Mesendoderm (in vitro differentiated cells): ENCODE results near the gene MORC3. TPM values are rescaled to one million over a fixed set of nuclear protein-coding genes. Genes with fewer than 3 reads are reported as not detected.

Experiments used
- DNase-seq: peaks from one replicate; pipeline ENCODE4 v3.0.0; 2013
- H2AK5ac ChIP-seq: 2 replicates; pipeline ENCODE4 v1.6.1; 2013; ENCODE audit warnings: low read length, inconsistent platforms
- H2BK120ac ChIP-seq: 2 replicates; pipeline ENCODE4 v1.6.1; 2013; ENCODE audit warnings: low read depth, mild to moderate bottlenecking, low read length, moderate library complexity, mixed read lengths
- H2BK15ac ChIP-seq: replicated peaks from 2 replicates; pipeline ENCODE4 v1.6.1; 2013; ENCODE audit warnings: low read depth, mild to moderate bottlenecking, moderate library complexity
- H2BK5ac ChIP-seq: 2 replicates; pipeline ENCODE4 v1.6.1; 2013; ENCODE audit warnings: low read length, inconsistent platforms
- H3K18ac ChIP-seq: 2 replicates; pipeline ENCODE4 v1.6.1; 2013; ENCODE audit warnings: mild to moderate bottlenecking, low read length, mixed read lengths
- H3K23ac ChIP-seq: one replicate; pipeline ENCODE4 v1.6.1; 2013; ENCODE audit warnings: low read length
- H3K27ac ChIP-seq: 2 replicates; pipeline ENCODE4 v1.5.1; 2013; ENCODE audit warnings: low read depth, mild to moderate bottlenecking, inconsistent platforms, low read length, moderate library complexity
- H3K27me3 ChIP-seq: 2 replicates; pipeline ENCODE4 v1.6.1; 2013; ENCODE audit warnings: low read length, control low read depth, mild to moderate bottlenecking, inconsistent platforms; ENCODE audit not compliant: insufficient read depth, poor library complexity
- H3K36me3 ChIP-seq: 2 replicates; pipeline ENCODE4 v1.6.1; 2013; ENCODE audit warnings: low read length, inconsistent platforms; ENCODE audit not compliant: control insufficient read depth, insufficient read depth
- H3K4ac ChIP-seq: one replicate; pipeline ENCODE4 v1.6.1; 2013; ENCODE audit warnings: low read depth, mild to moderate bottlenecking, low read length, moderate library complexity
- H3K4me1 ChIP-seq: 2 replicates; pipeline ENCODE4 v1.6.1; 2013; ENCODE audit warnings: low read depth, low read length, inconsistent platforms; ENCODE audit not compliant: control insufficient read depth
- H3K4me2 ChIP-seq: 2 replicates; pipeline ENCODE4 v1.6.1; 2013; ENCODE audit warnings: low read length
- H3K4me3 ChIP-seq: 2 replicates; pipeline ENCODE4 v1.5.1; 2013; ENCODE audit warnings: mild to moderate bottlenecking, low read length
- H3K56ac ChIP-seq: one replicate; pipeline ENCODE4 v1.6.1; 2013; ENCODE audit warnings: low read length
- H3K79me1 ChIP-seq: 2 replicates; pipeline ENCODE4 v1.6.1; 2013; ENCODE audit warnings: low read length, inconsistent platforms
- H3K79me2 ChIP-seq: 2 replicates; pipeline ENCODE4 v1.6.1; 2013; ENCODE audit warnings: mild to moderate bottlenecking, low read length; ENCODE audit not compliant: control insufficient read depth, insufficient read depth
- H3K9ac ChIP-seq: 2 replicates; pipeline ENCODE4 v1.6.1; 2013; ENCODE audit warnings: low read length, inconsistent platforms
- H4K5ac ChIP-seq: one replicate; pipeline ENCODE4 v1.6.1; 2013; ENCODE audit warnings: low read length
- H4K8ac ChIP-seq: one replicate; pipeline ENCODE4 v1.6.1; 2013; ENCODE audit warnings: low read depth, mild to moderate bottlenecking, control low read depth, low read length, moderate library complexity
- WGBS: extraction: QIAGEN DNeasy Blood & Tissue Kit; methylation state at CpG from one replicate; pipeline ENCODE4 v1.1.7; 2013; ENCODE audit warnings: low lambda C conversion rate, missing lambda C conversion rate; ENCODE audit not compliant: insufficient coverage; ENCODE audit errors: extremely low coverage; 5-methylcytosine and 5-hydroxymethylcytosine counted together
- small RNA-seq: library from polyadenylated mRNA; stranded (forward); fragments of <200 nt; extraction: miRNeasy Mini kit (QIAGEN cat#:217004); gene quantifications from one replicate; pipeline ENCODE3, GENCODE V24; 2013; ENCODE audit not compliant: insufficient read depth

MORC3 gene

GRCh38 chr21:36422279-36423098 is 102.5 kb downstream of the MORC3 start:
- Histone ChIP-seq H3K18ac (no peak overlapping the region), H3K36me3 (no peaks in the 10 kb centered on the region), H3K56ac (peak overlapping the region; percentile 57), H3K4me3 (no peak overlapping the region), H3K27me3 (no peaks in the 10 kb centered on the region), H4K8ac (no peak overlapping the region), H3K4ac (no peak overlapping the region), H4K5ac (no peak overlapping the region), H2BK5ac (peak overlapping the region; percentile 6), H3K27ac (no peak overlapping the region), H3K79me2 (no peaks in the 10 kb centered on the region), H3K4me1 (peaks cover 7% of the 10 kb centered on the region), H2BK120ac (no peak overlapping the region), H3K9ac (peak overlapping the region; percentile 1), H2AK5ac (no peak overlapping the region), H2BK15ac (no peak overlapping the region), H3K79me1 (no peaks in the 10 kb centered on the region), H3K23ac (no peak overlapping the region), H3K4me2 (no peak overlapping the region)
- DNase-seq, result peak; percentile 95
- WGBS, result no CpG with 5 or more reads among the region's 28 CpGs

- Histone ChIP-seq H3K36me3 (no peaks in the 10 kb centered on the region), H2AK5ac (no peak overlapping the region), H4K8ac (no peak overlapping the region), H3K79me2 (no peaks in the 10 kb centered on the region), H2BK120ac (no peak overlapping the region), H2BK15ac (no peak overlapping the region), H4K5ac (no peak overlapping the region), H3K9ac (no peak overlapping the region), H3K23ac (no peak overlapping the region), H3K79me1 (no peaks in the 10 kb centered on the region), H3K4me2 (no peak overlapping the region), H3K27me3 (no peaks in the 10 kb centered on the region), H3K27ac (no peak overlapping the region), H3K4me1 (peaks cover 7% of the 10 kb centered on the region), H3K4ac (no peak overlapping the region), H3K56ac (no peak overlapping the region), H3K4me3 (no peak overlapping the region), H2BK5ac (no peak overlapping the region), H3K18ac (no peak overlapping the region)
- WGBS, result no CpG with 5 or more reads among the region's 12 CpGs
- no peak for DNase-seq
Observed at GRCh38 chr21:36423771-36424433, 103.9 kb downstream of the MORC3 start.

GRCh38 chr21:36424592-36424991 is 104.6 kb downstream of the MORC3 start:
- Histone ChIP-seq H3K27me3 (no peaks in the 10 kb centered on the region), H4K8ac (no peak overlapping the region), H3K4me2 (no peak overlapping the region), H3K23ac (no peak overlapping the region), H3K79me2 (no peaks in the 10 kb centered on the region), H3K4me1 (peaks cover 7% of the 10 kb centered on the region), H3K56ac (no peak overlapping the region), H3K79me1 (no peaks in the 10 kb centered on the region), H3K4ac (no peak overlapping the region), H2BK120ac (no peak overlapping the region), H3K36me3 (no peaks in the 10 kb centered on the region), H3K18ac (no peak overlapping the region), H3K27ac (no peak overlapping the region), H3K4me3 (no peak overlapping the region), H3K9ac (no peak overlapping the region), H4K5ac (no peak overlapping the region), H2AK5ac (no peak overlapping the region), H2BK5ac (no peak overlapping the region), H2BK15ac (no peak overlapping the region)
- DNase-seq, result no peak
- no CpG with 5 or more reads among the region's 8 CpGs for WGBS

GRCh38 chr21:36425286-36425685 is 105.3 kb downstream of the MORC3 start:
- no peak for DNase-seq
- H3K27ac ChIP-seq, result no peak overlapping the region
- no peak overlapping the region for H4K5ac ChIP-seq
- no peak overlapping the region for H4K8ac ChIP-seq
- no peak overlapping the region for H3K23ac ChIP-seq
- H2AK5ac ChIP-seq, result no peak overlapping the region
- H3K18ac ChIP-seq, result no peak overlapping the region
- H3K4ac ChIP-seq, result no peak overlapping the region
- H3K4me1 ChIP-seq, result peaks cover 7% of the 10 kb centered on the region
- no peak overlapping the region for H3K56ac ChIP-seq
- no peak overlapping the region for H3K4me3 ChIP-seq
- H2BK120ac ChIP-seq, result no peak overlapping the region
- H3K27me3 ChIP-seq, result no peaks in the 10 kb centered on the region
- H3K9ac ChIP-seq, result no peak overlapping the region
- no peaks in the 10 kb centered on the region for H3K79me1 ChIP-seq
- WGBS, result no CpG with 5 or more reads among the region's 9 CpGs
- H2BK15ac ChIP-seq, result no peak overlapping the region
- H3K4me2 ChIP-seq, result no peak overlapping the region
- H3K36me3 ChIP-seq, result no peaks in the 10 kb centered on the region
- no peaks in the 10 kb centered on the region for H3K79me2 ChIP-seq
- no peak overlapping the region for H2BK5ac ChIP-seq

Small RNA genes lying within 50 kb of the gene (small RNA-seq; reads per million reads assigned to genes)
- not detected for gene ATP5MFP1
